Endothelial cell of umbilical vein (primary cell): ENCODE results near the gene CAMK2B. TPM values are rescaled to one million over a fixed set of nuclear protein-coding genes. Genes with fewer than 3 reads are reported as not detected.

ENCODE experiments used
- BruUV-seq: library from RNA; stranded (reverse); fragments of 400-500 nt; replicated peaks from 2 replicates; lab custom pipeline; 2021; lab: Mats Ljungman, UMichigan
- CTCF ChIA-PET: fragments of 300-600, 350-600 bp; sonication (Branson Sonifier 250); formaldehyde crosslinking; loops from one replicate; lab custom pipeline; 2021; ENCODE audit warnings: antibody characterized with exemption, inconsistent platforms; lab: Charles Lee
- POLR2A ChIA-PET: fragments of 300-600, 350-600 bp; sonication (Branson Sonifier 250); formaldehyde crosslinking; loops from one replicate; lab custom pipeline; 2021; ENCODE audit warnings: antibody characterized with exemption, inconsistent platforms; lab: Charles Lee
- DNase-seq: peaks from one replicate; pipeline ENCODE4 v3.0.0-alpha.2; 2011; ENCODE audit warnings: low read depth, low spot score
- FAIRE-seq: peaks from 2 replicates; lab custom pipeline; 2011; peaks lifted over from hg19 to GRCh38; lab: Jason Lieb, UNC
- H2AFZ ChIP-seq: 2 replicates; pipeline ENCODE4 v1.6.0; 2012; ENCODE audit warnings: low read depth, low read length, control low read depth, inconsistent platforms
- H3K27ac ChIP-seq: 2 replicates; pipeline ENCODE4 v1.5.1; 2011; ENCODE audit warnings: low read depth, mild to moderate bottlenecking, control low read depth, low read length, moderate library complexity; ENCODE audit not compliant: insufficient read depth
- H3K27me3 ChIP-seq, 2 experiments: 2 replicates each; pipeline versions ENCODE4 v1.6.0 to v1.6.1; 2011; ENCODE audit warnings: low read length in 2 of 2, mixed read lengths in 1 of 2; ENCODE audit not compliant: control insufficient read depth in 2 of 2, insufficient read depth in 2 of 2
- H3K36me3 ChIP-seq, 2 experiments: 2 replicates in 1 of 2; 3 replicates in 1 of 2; pipeline ENCODE4 v1.5.1; 2011; ENCODE audit warnings: low read length in 2 of 2, mild to moderate bottlenecking in 1 of 2, moderate library complexity in 1 of 2; ENCODE audit not compliant: control insufficient read depth in 2 of 2, insufficient read depth in 2 of 2; ENCODE audit errors: extremely low read depth in 1 of 2
- H3K4me1 ChIP-seq: 3 replicates; pipeline ENCODE4 v1.5.1; 2011; ENCODE audit warnings: mild to moderate bottlenecking, low read length; ENCODE audit not compliant: control insufficient read depth, insufficient read depth; ENCODE audit errors: extremely low read depth
- H3K4me2 ChIP-seq: 2 replicates; pipeline ENCODE4 v1.6.1; 2011; ENCODE audit warnings: low read length, control low read depth, mixed read lengths; ENCODE audit not compliant: insufficient read depth
- H3K4me3 ChIP-seq, 3 experiments: fragments of 200-600 bp in 1 of 3; sonication (generic), shearing (Covaris generic) in 1 of 3; replicated peaks in 1 of 3; 2 replicates each; pipeline ENCODE4 v1.5.1; 2011 to 2016; ENCODE audit warnings: control low read depth in 3 of 3, low read length in 3 of 3, mild to moderate bottlenecking in 2 of 3, inconsistent platforms in 1 of 3, low read depth in 1 of 3, moderate library complexity in 1 of 3; ENCODE audit not compliant: insufficient read depth in 1 of 3
- H3K79me2 ChIP-seq: 2 replicates; pipeline ENCODE4 v1.6.0; 2012; ENCODE audit warnings: low read length, inconsistent platforms; ENCODE audit not compliant: control insufficient read depth, insufficient read depth
- H3K9ac ChIP-seq: replicated peaks from 2 replicates; pipeline ENCODE3; 2011; ENCODE audit warnings: low read length, control low read depth; ENCODE audit not compliant: insufficient read depth; ENCODE audit errors: extremely low read depth
- H3K9me1 ChIP-seq: replicated peaks from 3 replicates; pipeline ENCODE4 v1.6.0; 2011; ENCODE audit warnings: mild to moderate bottlenecking, low read length; ENCODE audit not compliant: control insufficient read depth, insufficient read depth; ENCODE audit errors: extremely low read depth
- H3K9me3 ChIP-seq: replicated peaks from 2 replicates; pipeline ENCODE4 v1.5.1; 2012; ENCODE audit warnings: low read length, inconsistent platforms; ENCODE audit not compliant: control insufficient read depth, insufficient read depth
- H4K20me1 ChIP-seq: replicated peaks from 2 replicates; pipeline ENCODE3; 2011; ENCODE audit warnings: mild to moderate bottlenecking, low read length; ENCODE audit not compliant: control insufficient read depth, insufficient read depth; ENCODE audit errors: extremely low read depth
- EZH2 ChIP-seq: IDR thresholded peaks from 2 replicates; pipeline ENCODE4 v1.6.1; 2012; ENCODE audit warnings: borderline replicate concordance, low read depth, mild to moderate bottlenecking, moderate library complexity, low read length, inconsistent platforms; ENCODE audit not compliant: severe bottlenecking
- FOS ChIP-seq: IDR thresholded peaks from 2 replicates; pipeline ENCODE4 v1.6.1; 2011; ENCODE audit warnings: mild to moderate bottlenecking, low read length, moderate library complexity, borderline replicate concordance; ENCODE audit not compliant: insufficient read depth
- GATA2 ChIP-seq: IDR thresholded peaks from 2 replicates; pipeline ENCODE4 v1.7.0; 2011; ENCODE audit warnings: low read depth, mild to moderate bottlenecking, moderate library complexity, mixed read lengths, low read length; ENCODE audit not compliant: insufficient read length, insufficient read depth
- JUN ChIP-seq: IDR thresholded peaks from 2 replicates; pipeline ENCODE4 v1.6.1; 2011; ENCODE audit warnings: borderline replicate concordance, low read depth; ENCODE audit not compliant: insufficient read length, insufficient read depth
- MYC ChIP-seq: IDR thresholded peaks from one replicate; pipeline ENCODE4 v1.6.1; 2011; ENCODE audit warnings: mild to moderate bottlenecking, low read depth, low read length
- POLR2A ChIP-seq: IDR thresholded peaks from 2 replicates; pipeline ENCODE4 v1.6.1; 2012; ENCODE audit warnings: low read depth, mild to moderate bottlenecking, control low read depth, low read length
- POLR2AphosphoS5 ChIP-seq: IDR thresholded peaks from 2 replicates; pipeline ENCODE4 v1.6.1; 2012; ENCODE audit warnings: low read depth, mild to moderate bottlenecking, control low read depth, low read length, moderate library complexity; ENCODE audit not compliant: insufficient read depth
- dilution Hi-C: fragments of 300-500 bp; cut with MboI; formaldehyde crosslinking; loops from one replicate; pipeline ENCODE4 v1.15.0; 2019; ENCODE audit warnings: low sequenced_read_pairs; ENCODE audit not compliant: extremely low pct_ligation_motif_present
- intact Hi-C: fragments of 100-400 bp; cut with micrococcal nuclease; formaldehyde crosslinking; loops from one replicate; pipeline ENCODE4 v1.10.0; 2022
- polyA plus RNA-seq, 4 experiments: library from polyadenylated mRNA; depleted of rRNA in 3 of 4; stranded (reverse) in 3 of 4; unstranded in 1 of 4; fragments of >200 nt; gene quantifications; 2 replicates each; pipeline versions ENCODE4 v1.2.1 to v1.2.3, GENCODE V29; 2011 to 2012; ENCODE audit warnings: missing spikeins in 1 of 4
- total RNA-seq: library from RNA; stranded (reverse); gene quantifications from 2 replicates; pipeline ENCODE4 v1.2.3, GENCODE V29; 2021
- TF ChIP-seq, protein P1 (sequence below), 2 donors: IDR thresholded peaks; 1 replicate in 1 of 2; 2 replicates in 1 of 2; pipeline ENCODE4 v1.5.1; 2011; ENCODE audit warnings: low read length in 2 of 2, mild to moderate bottlenecking in 2 of 2, moderate library complexity in 2 of 2, control low read depth in 1 of 2, inconsistent platforms in 1 of 2, low read depth in 1 of 2; ENCODE audit not compliant: insufficient read depth in 1 of 2; ENCODE audit errors: extremely low read depth in 1 of 2
- TF ChIP-seq, protein P2 (sequence below): IDR thresholded peaks from 2 replicates; pipeline ENCODE4 v1.6.1; 2011; ENCODE audit not compliant: insufficient read depth, insufficient read length

Gene CAMK2B
- total and polyA plus RNA-seq, 2 donors (not counting 3 experiments of a cell fraction or from before 2014, with no cell fraction given): 0.57 to 1.6 TPM

DNA sequence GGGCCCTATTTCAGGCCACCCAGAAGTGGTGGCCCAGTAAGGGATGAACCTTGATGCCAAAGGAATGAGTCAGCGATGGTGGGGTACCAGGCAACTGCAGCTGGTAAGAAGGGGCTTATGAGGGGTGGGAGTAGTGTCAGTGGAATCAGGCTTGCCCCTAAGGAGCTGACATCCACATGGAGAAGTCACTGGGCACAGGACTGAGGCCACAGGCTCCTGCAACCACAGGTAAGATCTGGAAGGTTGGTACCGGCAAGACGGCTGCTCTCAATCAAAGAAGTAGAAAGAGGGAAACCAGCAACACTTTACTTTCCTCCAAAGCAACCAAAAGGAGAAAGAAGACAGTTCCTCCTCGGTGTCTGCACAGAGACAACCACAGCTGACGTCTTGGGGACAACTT is 138.7 kb downstream of the CAMK2B start:
- no peaks in the 10 kb centered on the region for H4K20me1 ChIP-seq
- CTCF ChIA-PET: no interaction called here

More for the DNA sequence above, 138.7 kb downstream of the CAMK2B start:
- no peak overlapping the region for H3K4me3 ChIP-seq
- no TSS peak for BruUV-seq
- peaks cover 7 to 12% of the 10 kb centered on the region in 2 experiments for H3K27me3 ChIP-seq
- peaks cover 5% of the 10 kb centered on the region for H3K4me1 ChIP-seq
- no peaks in the 10 kb centered on the region for H3K79me2 ChIP-seq
- H3K9me1 ChIP-seq: no peaks in the 10 kb centered on the region
- dilution Hi-C loops: no loop called here
- FAIRE-seq (no peak), DNase-seq (no peak)
- H3K9me3 ChIP-seq: no peaks in the 10 kb centered on the region
- POLR2A ChIA-PET: no interaction called here
- intact Hi-C loops: no loop called here
- no peak overlapping the region for H3K9ac ChIP-seq
- no peak overlapping the region for H3K4me2 ChIP-seq
- H3K27ac ChIP-seq: no peak overlapping the region
- no peak for TF ChIP-seq FOS
- TF ChIP-seq, protein P1, sequence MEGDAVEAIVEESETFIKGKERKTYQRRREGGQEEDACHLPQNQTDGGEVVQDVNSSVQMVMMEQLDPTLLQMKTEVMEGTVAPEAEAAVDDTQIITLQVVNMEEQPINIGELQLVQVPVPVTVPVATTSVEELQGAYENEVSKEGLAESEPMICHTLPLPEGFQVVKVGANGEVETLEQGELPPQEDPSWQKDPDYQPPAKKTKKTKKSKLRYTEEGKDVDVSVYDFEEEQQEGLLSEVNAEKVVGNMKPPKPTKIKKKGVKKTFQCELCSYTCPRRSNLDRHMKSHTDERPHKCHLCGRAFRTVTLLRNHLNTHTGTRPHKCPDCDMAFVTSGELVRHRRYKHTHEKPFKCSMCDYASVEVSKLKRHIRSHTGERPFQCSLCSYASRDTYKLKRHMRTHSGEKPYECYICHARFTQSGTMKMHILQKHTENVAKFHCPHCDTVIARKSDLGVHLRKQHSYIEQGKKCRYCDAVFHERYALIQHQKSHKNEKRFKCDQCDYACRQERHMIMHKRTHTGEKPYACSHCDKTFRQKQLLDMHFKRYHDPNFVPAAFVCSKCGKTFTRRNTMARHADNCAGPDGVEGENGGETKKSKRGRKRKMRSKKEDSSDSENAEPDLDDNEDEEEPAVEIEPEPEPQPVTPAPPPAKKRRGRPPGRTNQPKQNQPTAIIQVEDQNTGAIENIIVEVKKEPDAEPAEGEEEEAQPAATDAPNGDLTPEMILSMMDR (IDR thresholded peaks at IDR 0.05; ENCODE audit: extremely low read depth in 1 of 2, insufficient read depth in 1 of 2, low read depth in 1 of 2, low read length in 2 of 2): no peak
- TF ChIP-seq POLR2A: no peak
- no peak for TF ChIP-seq EZH2
- TF ChIP-seq, protein P2, sequence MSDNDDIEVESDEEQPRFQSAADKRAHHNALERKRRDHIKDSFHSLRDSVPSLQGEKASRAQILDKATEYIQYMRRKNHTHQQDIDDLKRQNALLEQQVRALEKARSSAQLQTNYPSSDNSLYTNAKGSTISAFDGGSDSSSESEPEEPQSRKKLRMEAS: no peak
- no peak for TF ChIP-seq POLR2AphosphoS5
- TF ChIP-seq MYC: no peak
- TF ChIP-seq GATA2: no peak
- no peak for TF ChIP-seq JUN
- no peaks in the 10 kb centered on the region for H3K36me3 ChIP-seq
- no peak overlapping the region for H2AFZ ChIP-seq
